T-helper 2 cell treated with Interferon-gamma antibody and Interleukin-4, amounts not matched to agents 100 ng/mL and 5 ng/mL, for 36 hours (primary cell): ENCODE data around the gene DEF6. TPM values are rescaled to one million over a fixed set of nuclear protein-coding genes. Genes with fewer than 3 reads are reported as not detected.
"Not testable (repeated sequence)": the region's sequence is repeated elsewhere in the genome, so short reads cannot be mapped to it uniquely, and the experiment has no call there.

Source experiments
- intact Hi-C: fragments of 100-400 bp; cut with micrococcal nuclease; formaldehyde crosslinking; loops from one replicate; pipeline ENCODE4 v1.15.1; 2023
- total RNA-seq: library from RNA; stranded (reverse); gene quantifications from 2 replicates; pipeline ENCODE4 v1.2.3, GENCODE V29; 2022

Gene DEF6
- total RNA-seq, 1 donor from 2014 or later, result 209 TPM

DNA sequence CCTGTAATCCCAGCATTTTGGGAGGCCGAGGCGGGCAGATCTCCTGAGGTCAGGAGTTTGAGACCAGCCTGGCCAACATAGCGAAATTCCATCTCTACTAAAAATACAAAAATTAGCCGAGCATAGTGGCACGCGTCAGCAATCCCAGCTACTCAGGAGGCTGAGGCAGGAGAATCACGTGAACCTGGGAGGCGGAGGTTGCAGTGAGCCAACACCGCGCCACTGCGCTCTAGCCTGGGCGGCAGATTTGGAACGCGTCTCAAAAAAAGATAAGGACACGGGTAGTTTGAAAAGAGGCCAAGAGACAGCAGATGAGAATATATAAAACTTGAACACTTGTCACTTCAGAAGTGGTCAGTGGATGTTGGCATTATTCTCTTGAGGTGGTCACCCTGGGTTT lies 9.5 kb downstream of the DEF6 start:
- intact Hi-C loops, result not testable (repeated sequence)

DNA sequence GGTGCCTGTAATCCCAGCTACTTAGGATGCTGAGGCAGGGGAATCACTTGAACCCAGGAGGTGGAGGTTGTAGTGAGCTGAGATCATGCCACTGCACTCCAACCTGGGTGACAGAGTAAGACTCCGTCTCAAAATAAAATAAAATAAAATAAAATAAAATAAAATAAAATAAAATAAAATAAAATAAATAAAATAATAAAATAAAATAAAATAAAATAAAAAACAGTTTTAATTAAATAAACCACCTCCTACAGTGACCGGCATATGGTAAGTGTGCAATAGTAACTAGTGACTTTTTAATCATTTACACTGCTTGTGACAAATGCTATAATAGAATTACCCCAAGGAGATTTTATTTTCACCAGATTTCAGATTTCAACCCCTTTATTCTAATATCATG lies 10.9 kb downstream of the DEF6 start:
- intact Hi-C loops, result not testable (repeated sequence)

DNA sequence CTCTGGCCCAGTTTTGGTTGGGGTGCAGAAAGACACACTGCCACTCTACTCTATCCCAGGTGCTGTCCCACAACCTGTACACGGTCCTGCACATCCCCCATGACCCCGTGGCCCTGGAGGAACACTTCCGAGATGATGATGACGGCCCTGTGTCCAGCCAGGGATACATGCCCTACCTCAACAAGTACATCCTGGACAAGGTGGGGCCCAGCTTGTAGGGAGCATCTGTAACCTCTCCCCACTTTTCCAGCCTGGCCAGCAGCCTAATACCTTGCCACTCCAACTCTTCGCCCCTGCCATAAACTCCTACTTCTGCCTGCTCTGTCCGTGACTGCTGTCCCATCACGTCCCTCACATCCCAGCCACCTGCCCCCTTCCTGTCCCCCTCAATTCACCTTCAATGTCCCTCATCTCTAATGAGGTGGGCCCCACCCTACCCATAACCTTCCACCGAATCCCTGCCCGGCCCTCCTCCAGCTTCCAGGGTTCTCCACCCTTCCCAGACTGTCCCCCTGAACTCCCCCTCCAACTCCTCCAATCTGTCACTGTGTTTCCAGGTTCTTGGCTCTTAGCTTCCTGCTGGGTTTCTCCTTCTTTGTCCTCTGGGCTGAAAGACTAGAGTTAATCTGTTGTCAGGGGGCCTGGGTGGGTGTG lies 12.1 kb downstream of the DEF6 start:
- intact Hi-C loops, result loop anchor here (2.0 kb wide), 1 partner anchor 13 kb away; the partner anchor contains the start of gene DEF6

DNA sequence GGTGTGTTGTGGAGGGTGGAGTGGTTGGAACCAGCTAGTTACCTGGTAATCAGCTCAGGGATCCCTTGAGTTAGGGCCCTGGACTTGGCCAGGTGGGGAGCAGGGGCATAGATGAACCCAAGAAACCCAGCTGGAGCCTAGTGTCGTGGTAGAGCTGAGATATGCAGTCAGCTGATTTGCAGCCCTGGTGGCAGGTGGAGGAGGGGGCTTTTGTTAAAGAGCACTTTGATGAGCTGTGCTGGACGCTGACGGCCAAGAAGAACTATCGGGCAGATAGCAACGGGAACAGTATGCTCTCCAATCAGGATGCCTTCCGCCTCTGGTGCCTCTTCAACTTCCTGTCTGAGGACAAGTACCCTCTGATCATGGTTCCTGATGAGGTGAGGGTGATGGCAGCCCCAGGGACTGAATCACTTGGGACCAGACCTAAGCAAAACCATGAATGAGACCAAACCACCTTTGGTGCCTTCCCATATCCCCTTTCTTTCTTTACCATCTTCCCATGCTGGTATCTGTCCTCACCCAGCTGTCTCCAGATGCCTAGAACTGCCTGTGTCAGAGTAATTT lies 12.7 kb downstream of the DEF6 start:
- intact Hi-C loops, result loop anchor here (2.0 kb wide), 1 partner anchor 14 kb away; the partner anchor contains the start of gene DEF6

DNA sequence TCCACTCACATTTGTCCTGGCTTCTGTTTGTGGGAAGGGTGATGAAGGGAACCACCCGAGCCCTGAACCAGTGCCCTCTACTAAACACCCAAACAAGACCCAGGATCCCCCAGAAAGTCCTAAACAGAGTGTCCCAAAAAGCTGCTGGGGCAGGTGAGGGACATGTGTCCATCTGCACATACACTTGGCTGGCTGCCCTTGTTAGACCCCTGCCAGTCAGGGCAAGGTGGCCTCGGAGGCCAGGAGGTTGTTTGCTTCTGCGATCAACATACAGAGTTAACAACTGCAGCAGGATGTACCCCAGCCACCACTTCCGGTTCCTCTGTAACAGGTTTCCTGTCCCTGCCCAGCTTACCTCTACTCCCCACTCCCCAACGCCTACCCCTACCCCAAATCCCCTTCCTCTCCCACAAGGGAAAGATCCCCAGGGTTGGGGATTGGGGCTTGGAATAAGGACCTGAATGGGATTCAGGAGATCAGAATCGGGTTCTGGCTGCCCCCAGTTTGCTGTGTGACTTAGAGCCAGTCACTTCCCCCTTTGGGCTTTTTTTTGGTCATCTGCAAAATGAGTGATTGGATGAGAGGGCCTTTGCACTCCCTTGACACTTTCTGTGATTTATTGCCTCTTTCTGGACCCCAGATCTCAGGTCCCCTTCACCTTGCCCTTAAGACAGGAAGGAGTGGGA lies 13.9 kb downstream of the DEF6 start:
- intact Hi-C loops, result loop anchor here (1.0 to 2.0 kb wide), 2 partner anchors 9 to 15 kb away; partner anchors contain the start of gene DEF6

DNA sequence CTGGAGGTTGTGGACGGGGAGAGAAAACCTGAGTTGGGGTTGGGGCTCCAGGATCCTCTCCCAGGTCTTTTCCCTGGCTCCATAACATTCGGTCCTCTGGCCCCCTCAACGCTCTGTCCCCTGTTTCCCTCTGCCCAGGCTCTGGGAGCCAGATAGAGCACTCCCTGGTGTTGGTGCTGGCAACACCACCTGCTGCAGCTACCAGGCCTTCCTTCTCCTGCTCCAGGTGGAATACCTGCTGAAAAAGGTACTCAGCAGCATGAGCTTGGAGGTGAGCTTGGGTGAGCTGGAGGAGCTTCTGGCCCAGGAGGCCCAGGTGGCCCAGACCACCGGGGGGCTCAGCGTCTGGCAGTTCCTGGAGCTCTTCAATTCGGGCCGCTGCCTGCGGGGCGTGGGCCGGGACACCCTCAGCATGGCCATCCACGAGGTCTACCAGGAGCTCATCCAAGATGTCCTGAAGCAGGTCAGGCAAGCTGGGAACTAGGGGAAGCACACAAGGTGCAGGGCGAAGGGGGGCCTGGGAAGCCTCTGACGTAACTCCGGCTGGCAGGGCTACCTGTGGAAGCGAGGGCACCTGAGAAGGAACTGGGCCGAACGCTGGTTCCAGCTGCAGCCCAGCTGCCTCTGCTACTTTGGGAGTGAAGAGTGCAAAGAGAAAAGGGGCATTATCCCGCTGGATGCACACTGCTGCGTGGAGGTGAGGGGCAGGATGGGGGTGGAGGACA lies 14.6 kb downstream of the DEF6 start:
- intact Hi-C loops, result no loop called here

DNA sequence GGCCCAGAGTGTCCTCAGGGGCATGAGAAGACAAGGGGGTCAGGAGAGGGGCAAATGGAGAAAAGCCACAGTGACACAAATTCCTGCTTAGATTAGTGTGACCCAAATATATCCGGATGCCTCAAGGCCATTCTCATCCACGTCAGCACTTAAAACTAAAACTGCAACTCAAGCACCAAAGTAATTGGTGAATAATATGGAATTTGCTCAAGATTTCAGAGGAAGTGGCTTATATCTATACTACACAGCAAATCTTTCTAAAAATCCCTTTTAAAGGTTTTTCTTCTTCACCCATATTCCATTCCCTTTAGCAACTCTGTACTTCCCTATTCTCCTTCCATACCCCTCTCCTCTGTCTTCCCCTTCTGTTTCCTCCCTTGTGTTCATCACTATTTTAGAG lies 15.2 kb downstream of the DEF6 start:
- intact Hi-C loops, result no loop called here

DNA sequence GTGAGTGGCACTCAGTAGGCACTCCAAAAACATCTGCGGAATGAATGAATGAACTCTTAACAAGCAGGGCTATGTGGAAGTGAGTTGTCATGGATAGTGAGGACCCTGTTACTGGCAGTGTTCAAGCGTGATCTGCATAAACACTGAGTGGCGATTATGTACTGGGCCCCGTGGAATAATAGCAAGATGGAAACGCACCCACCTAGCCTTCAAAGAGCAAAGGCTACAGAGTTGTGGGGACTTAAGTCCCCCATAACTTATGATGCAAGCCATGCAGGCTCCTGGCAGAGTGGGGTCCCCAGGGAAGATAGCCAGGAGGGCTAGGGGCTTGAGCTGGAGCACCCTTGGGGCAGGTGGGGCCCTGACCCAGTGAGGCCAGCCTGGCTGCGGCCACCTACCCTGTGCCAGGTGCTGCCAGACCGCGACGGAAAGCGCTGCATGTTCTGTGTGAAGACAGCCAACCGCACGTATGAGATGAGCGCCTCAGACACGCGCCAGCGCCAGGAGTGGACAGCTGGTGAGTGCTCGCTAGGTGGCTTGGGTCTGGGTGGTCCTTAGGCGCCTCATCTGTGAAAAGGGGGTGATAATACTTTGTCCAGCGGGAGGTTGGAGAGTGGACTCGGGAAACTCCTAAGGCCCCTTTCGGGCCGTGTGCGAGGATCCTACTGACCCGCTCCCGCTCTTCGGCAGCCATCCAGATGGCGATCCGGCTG lies 20.0 kb downstream of the DEF6 start:
- intact Hi-C loops, result no loop called here

DNA sequence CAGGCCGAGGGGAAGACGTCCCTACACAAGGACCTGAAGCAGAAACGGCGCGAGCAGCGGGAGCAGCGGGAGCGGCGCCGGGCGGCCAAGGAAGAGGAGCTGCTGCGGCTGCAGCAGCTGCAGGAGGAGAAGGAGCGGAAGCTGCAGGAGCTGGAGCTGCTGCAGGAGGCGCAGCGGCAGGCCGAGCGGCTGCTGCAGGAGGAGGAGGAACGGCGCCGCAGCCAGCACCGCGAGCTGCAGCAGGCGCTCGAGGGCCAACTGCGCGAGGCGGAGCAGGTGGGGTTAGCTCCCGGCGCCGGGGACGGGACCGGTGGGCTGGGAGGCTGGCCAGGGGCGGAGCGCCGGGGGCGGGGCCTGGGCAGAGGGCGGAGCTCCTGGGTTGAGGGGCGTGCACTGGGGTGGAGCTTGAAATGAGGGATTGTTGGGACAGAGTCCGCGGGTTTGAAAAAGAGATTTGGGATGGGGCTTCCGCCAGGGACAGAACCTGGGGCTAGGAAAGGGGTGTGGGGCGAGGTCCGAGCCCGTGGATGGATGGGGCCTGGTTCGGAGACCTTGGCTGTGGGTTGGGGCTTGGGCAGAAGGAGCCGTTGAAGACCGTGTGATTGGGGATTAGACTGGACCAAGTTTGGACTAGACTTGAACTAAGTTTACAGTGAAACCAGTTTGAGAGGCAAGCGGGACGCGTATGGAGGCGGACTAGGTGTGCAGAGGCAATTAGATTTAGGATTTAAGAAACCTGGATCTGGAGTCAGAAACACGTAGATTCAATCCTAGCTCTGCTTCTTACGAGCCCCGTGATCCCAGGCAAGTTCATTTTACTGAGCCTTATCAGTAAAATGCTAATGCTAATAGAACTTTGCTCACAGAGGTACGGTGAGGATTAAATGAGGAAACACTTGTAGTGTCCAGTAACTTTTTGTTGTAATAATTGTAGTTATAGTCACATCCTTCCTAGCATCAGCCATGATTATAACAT lies 20.9 kb downstream of the DEF6 start:
- intact Hi-C loops, result no loop called here

DNA sequence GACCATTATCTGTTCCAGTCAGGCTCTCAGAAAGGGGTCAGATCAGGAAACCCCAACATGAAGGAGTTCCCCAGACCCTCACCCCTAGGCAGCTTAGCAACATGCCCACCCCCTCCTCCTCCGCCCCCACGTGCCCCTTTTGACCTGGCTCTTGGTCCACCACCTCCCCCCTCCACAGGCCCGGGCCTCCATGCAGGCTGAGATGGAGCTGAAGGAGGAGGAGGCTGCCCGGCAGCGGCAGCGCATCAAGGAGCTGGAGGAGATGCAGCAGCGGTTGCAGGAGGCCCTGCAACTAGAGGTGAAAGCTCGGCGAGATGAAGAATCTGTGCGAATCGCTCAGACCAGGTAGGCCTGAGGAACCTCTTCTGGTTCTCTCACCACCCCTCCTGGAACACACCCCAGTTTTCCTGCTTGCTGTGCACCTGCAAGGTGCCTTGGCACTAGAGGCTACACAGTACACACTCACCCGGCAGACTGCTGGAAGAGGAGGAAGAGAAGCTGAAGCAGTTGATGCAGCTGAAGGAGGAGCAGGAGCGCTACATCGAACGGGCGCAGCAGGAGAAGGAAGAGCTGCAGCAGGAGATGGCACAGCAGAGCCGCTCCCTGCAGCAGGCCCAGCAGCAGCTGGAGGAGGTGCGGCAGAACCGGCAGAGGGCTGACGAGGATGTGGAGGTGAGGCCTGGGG lies 21.9 kb downstream of the DEF6 start:
- intact Hi-C loops, result no loop called here

DNA sequence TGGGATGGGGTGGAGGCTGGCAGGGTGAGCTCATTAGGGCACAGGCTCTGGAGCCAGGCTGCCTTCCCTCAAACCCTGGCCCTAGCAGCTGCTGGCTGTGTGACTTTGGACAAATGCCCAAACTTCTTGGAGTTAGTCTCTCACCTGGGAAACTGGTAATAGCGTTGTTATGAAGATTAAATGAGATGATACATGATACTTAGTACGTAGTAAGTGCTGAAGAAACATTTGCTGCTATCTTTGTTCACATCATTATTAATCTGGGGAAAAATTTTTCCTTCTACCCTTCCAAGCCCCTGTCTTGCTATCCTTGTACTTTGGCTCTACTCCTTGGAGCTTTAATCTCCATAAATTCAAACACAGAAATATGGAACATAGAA lies 22.4 kb downstream of the DEF6 start:
- intact Hi-C loops, result no loop called here

DNA sequence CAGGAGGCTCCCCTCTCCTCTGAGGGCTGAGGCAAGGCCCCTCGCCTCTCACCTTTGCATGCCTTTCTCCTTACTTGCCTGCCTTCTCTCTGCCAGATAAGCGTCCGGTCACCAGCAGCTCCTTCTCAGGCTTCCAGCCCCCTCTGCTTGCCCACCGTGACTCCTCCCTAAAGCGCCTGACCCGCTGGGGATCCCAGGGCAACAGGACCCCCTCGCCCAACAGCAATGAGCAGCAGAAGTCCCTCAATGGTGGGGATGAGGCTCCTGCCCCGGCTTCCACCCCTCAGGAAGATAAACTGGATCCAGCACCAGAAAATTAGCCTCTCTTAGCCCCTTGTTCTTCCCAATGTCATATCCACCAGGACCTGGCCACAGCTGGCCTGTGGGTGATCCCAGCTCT lies 23.5 kb downstream of the DEF6 start:
- intact Hi-C loops, result no loop called here

DNA sequence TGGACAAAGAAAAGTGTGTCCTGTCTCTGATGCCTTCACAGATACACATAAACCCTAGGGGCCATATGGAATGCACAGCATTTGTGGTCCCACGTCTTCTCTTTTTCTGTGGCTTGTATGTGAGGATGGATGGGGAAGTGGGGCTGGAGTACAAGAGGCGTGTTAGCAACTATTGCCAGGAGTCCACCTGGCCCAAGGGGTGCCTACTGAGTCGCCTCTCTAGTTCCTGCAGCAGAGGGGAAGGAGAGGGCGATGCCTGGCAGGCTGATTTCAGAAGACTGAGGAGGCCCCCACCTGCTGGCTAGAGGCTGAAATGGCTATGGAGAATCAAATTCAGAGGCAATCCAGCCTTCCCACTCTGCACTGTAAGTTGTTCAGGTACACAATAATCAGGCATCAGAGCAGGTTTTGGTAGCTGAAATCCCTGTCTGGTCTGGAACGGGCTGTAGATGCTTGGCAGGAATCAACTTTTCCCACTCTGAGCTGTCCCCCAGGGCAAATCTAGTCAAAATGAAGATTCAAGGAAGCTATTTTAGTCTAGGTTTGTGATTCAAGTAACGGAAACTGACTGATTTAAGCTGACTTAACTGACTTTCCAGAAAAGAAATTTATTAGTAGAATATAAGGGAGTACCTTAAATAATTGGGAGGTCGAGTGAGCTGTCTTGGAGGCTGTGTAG lies 29.9 kb downstream of the DEF6 start:
- intact Hi-C loops, result loop anchor here (1.0 kb wide), 2 partner anchors 24 to 30 kb away; partner anchors contain the start of gene DEF6

DNA sequence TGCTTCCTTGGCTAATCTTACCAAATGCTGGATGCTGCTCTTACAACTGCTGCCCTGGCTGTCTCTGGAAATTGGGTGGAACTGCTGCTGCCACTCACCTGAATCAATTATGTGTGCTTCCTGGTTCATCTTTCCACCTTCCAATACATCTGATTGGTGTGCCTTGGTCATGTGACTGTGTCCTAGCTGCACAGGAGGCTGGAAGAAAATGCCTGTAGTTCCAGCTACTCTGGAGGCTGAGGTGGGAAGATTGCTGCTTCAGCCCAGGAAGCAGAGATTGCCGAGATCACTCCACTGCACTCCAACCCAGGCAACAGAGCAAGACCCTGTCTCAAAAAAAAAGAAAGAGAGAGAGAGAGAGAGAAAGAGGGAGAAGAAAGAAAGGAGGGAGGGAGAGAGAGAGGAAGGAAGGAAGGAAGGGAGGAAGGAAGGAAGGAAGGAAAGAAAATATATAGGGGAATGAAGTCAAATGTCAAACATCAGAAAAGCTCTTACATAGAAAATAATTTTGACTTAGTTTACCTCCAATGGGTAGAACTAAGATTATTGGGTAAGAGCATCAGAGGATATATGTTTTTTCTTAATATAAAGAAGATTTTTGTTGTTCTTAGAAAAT lies 30.6 kb downstream of the DEF6 start:
- intact Hi-C loops, result no loop called here

DNA sequence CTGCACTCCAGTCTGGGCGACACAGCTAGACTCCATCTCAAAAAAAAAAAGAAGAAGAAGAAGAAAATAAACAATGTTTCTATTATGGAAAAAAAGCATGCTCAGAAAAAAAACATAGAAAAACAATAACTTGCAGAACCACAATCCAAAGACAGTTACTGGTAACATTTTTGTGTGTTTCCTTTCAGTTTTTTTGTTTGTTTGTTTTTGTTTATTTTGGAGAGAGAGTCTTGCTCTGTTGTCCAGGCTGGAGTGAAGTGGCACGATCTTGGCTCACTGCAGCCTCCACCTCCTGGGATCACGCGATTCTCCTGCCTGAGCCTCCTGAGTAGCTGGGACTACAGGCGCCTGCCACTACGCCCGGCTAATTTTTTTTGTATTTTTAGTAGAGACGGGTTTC lies 31.3 kb downstream of the DEF6 start:
- intact Hi-C loops, result not testable (repeated sequence)

DNA sequence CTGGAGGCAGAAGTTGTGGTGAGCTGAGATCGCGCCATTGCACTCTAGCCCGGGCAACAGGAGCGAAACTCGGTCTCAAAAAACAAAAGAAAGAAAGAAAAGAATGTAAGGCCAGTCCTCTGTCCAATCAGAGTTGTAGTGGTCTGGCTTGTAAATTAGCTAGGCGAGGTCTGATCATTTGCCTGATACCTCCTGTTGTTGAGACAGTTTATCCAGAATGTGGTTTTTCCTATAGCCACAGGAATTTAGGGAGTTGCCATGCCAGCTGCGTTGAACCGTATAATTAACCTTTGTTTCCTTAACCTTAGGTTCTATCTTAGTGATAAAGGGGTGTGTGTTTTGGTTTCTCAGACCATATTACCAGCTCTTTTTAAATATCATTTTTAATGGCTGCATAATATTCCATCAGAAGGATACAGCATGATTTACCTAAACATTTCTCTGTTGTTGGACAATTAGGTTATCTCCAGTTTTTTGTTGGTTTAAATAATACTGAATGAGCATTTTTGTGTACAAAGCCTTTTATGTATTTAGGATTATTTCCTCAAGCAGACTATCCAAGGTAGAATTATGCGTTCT lies 33.0 kb downstream of the DEF6 start:
- intact Hi-C loops, result no loop called here

DNA sequence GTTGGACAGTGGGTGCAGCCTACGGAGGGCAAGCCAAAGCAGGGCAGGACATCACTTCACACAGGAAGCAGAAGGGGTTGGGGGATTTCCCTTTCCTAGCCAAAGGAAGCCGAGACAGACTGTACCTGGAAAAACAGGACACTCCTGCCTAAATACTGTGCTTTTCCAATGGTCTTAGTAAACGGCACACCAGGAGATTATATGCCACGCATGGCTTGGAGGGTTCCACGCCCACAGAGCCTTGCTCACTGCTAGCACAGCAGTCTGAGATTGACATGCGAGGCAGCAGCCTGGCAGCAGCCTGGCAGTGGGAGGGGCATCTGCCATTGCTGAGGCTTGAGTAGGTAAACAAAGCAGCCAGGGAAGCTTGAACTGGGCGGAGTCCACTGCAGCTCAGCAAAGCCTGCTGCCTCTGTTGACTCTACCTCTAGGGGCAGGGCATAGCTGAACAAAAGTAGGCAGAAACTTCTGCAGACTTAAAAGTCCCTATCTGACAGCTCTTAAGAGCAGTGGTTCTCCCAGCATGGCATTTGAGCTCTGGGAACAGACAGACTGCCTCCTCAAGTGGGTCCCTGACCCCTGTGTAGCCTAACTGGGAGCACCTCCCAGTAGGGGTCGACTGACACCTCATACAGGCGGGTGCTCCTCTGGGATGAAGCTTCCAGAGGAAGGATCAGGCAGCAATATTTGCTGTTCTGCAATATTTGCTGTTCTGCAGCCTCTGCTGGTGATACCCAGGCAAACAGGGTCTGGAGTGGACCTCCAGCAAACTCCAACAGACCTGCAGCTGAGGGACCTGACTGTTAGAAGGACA lies 34.7 kb downstream of the DEF6 start:
- intact Hi-C loops, result not testable (repeated sequence)
